ENCODE data around the gene THYN1. TPM values are rescaled to one million over a fixed set of nuclear protein-coding genes. Genes with fewer than 3 reads are reported as not detected.

THYN1 gene
- total RNA-seq = 21.5 and 22.4 TPM in 2 replicates

GRCh38 chr11:134253188-134253993 lies at the start of gene THYN1, which contains the start of gene ACAD8:
Gene THYN1, minus strand, starts transcription at chr11:134253352. Its CDS starts 470 bp downstream, at chr11:134252882.
Gene ACAD8, plus strand, starts transcription at chr11:134253568. Its CDS starts 33 bp downstream, at chr11:134253601.

GRCh38 chr11:134275534-134276395 lies 22.6 kb upstream of the THYN1 start, which contains the start of gene GLB1L3:
Gene GLB1L3, plus strand, starts transcription at chr11:134276379. Its CDS starts 362 bp downstream, at chr11:134276741.

DNA sequence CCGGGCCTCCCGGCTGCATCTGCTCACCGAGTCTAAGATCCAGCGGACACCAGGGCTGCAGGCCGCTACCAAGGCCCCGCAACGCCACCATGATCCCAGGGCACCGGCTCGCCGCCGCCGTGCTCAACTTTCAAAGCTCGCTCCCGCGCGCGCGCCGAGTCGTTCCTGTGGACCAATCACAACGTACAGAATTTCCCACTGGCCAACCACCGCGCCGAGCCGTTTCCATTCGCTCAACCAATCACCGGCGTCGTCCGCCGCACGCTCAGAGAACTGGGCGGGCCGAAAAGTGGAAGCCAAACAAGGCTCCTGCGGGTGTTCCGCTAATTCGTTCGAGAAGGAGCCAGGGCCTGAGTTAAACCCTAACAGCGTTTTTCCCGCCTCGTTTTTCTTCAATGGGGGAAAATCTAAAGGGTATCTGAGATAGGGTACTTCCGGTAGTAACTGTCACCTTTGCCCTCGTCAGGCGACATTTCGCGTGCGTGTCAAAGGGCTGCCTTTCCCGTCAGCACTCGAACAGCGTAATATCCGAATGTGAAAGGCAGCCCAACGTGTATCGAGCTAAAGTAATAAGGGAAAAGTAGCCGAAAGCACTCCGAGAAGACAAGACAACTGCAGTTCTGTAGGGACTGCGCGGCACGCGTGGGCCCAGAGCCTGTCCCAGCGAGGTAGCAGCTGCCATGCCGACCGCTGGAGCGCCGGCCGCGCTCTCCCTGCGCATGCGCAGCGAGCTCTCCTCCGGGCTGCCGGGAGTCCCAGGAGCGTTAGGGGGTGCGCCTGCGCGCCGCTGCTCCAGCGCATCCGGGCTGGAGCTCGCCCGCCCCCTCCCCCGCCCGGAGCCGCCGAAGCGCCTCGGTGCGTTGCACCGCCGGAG lies 29.1 kb downstream of the THYN1 start, which contains the start of the genes NCAPD3 and VPS26B:
TSS of gene NCAPD3 (minus strand) at position 132 of the 874 bp plus-strand sequence. CDS start at position 91, 41 bp downstream.
TSS of gene VPS26B (plus strand) at position 836 of the 874 bp plus-strand sequence. CDS start 452 bp downstream, outside the sequence.

Other genes starting within 250 kb of the THYN1 start
- 43.1 and 53.9 TPM in 2 replicates for gene JAM3, start 184.3 kb downstream of the THYN1 start, total RNA-seq
- 6.5 and 8.4 TPM in 2 replicates for gene NCAPD3, start 29.4 kb downstream of the THYN1 start, total RNA-seq
- gene VPS26B, start 28.7 kb downstream of the THYN1 start, total RNA-seq = 25.5 and 32.9 TPM in 2 replicates
- 13.3 and 17.5 TPM in 2 replicates for gene ACAD8, start 216 bp upstream of the THYN1 start, total RNA-seq
- gene GLB1L3, start 23.0 kb upstream of the THYN1 start, total RNA-seq = not detected in 2 replicates
- 2.0 TPM in 1 of 2 replicates, not detected in the other for gene GLB1L2, start 78.6 kb upstream of the THYN1 start, total RNA-seq
- under 0.01 TPM in 1 of 2 replicates, not detected in the other for gene B3GAT1, start 158.9 kb upstream of the THYN1 start, total RNA-seq

Data from cardiac atrium fibroblast (primary cell).